Thyroid gland (tissue), 4 donors: ENCODE results near the gene GARIN5A.

Experiments
- CTCF ChIP-seq, 6 experiments: fragments of 200-600 bp in 3 of 6; fragments of 450-650 bp in 3 of 6; sonication (generic) in 3 of 6; IDR thresholded peaks; one replicate each; pipeline ENCODE4 v1.5.1; 2016 to 2019; ENCODE audit warnings: antibody characterized with exemption in 6 of 6, mild to moderate bottlenecking in 2 of 6, inconsistent platforms in 1 of 6, moderate library complexity in 1 of 6
- POLR2A ChIP-seq, 2 donors: fragments of 450-650 bp; IDR thresholded peaks; one replicate each; pipeline ENCODE4 v1.6.1; 2017; ENCODE audit warnings: antibody characterized with exemption in 2 of 2, mild to moderate bottlenecking in 2 of 2, moderate library complexity in 1 of 2

- TF ChIP-seq CTCF (IDR thresholded peaks at IDR 0.05), result no peak
- TF ChIP-seq POLR2A (IDR thresholded peaks at IDR 0.05), result no peak
Observed at GRCh38 chr19:50514346-50515167, 37.9 kb upstream of the GARIN5A start.
